Measurements from ENCODE around the gene SPATA13. TPM values are rescaled to one million over a fixed set of nuclear protein-coding genes. Genes with fewer than 3 reads are reported as not detected.

SPATA13 gene
- total RNA-seq, 1 experiment from 2014 or later: 10.5 TPM

DNA sequence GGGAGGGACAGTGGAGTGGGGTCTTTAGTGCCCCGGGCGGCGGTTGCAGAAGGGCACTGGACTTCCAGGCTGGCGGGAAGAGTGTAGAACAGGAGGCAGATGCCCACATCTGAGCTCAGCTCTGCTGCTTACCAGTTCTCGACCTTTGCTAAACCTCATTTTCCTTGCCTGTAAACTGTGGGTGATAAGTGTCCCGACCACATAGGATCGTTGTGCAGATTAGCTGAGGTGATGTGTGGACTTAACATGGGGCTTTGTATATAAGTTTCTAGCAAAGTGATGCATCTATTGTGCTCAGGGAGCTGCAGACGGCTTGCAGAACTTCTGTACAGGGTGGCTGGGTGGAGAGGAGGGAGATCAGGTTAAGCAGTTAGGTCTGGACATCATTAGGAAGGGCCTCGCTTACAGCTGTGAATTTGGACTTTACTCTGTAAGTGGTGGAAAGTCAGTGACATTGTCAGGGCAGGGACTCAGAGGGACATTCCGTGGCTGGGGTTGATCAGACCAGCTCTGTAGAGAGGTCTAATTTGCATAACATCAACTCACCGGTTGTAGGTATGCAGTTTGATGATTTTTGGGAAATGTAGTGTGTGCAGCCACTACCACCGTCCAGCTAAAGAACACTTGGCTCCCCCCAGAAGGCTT lies 70.0 kb downstream of the SPATA13 start:
- Histone ChIP-seq H3K36me3 (ENCODE audit: control insufficient read depth, insufficient read depth, low read length) (no peaks in the 10 kb centered on the region; the same call in 1 of the 2 replicates), H3K9me3 (no peaks in the 10 kb centered on the region), H3K4me3 (ENCODE audit: low read depth, low read length) (no peak overlapping the region), H3K27me3 (replicated peaks; ENCODE audit: control insufficient read depth, insufficient read depth, low read length) (no peaks in the 10 kb centered on the region), H3K4me1 (no peaks in the 10 kb centered on the region)
- no peaks in the 10 kb centered on the region for H3K27me3 Mint-ChIP-seq (ENCODE audit: insufficient read depth, unreplicated experiment)
- BruUV-seq (replicated peaks): no TSS peak
- intact Hi-C loops (cut with micrococcal nuclease; ENCODE audit: unreplicated experiment): no loop called here
- CTCF ChIA-PET: interaction anchor here (0.5 to 1.1 kb wide), 5 partner anchors 69 to 422 kb away, joined by 3 read pairs; no protein-coding TSS in a partner anchor
- H3K4me3 Mint-ChIP-seq (ENCODE audit: unreplicated experiment): no peak overlapping the region
- no peak for DNase-seq
- H3K27ac Mint-ChIP-seq (ENCODE audit: unreplicated experiment): no peak overlapping the region
- H3K4me1 Mint-ChIP-seq (ENCODE audit: low read depth, unreplicated experiment): no peaks in the 10 kb centered on the region
- TF ChIP-seq, protein P1, sequence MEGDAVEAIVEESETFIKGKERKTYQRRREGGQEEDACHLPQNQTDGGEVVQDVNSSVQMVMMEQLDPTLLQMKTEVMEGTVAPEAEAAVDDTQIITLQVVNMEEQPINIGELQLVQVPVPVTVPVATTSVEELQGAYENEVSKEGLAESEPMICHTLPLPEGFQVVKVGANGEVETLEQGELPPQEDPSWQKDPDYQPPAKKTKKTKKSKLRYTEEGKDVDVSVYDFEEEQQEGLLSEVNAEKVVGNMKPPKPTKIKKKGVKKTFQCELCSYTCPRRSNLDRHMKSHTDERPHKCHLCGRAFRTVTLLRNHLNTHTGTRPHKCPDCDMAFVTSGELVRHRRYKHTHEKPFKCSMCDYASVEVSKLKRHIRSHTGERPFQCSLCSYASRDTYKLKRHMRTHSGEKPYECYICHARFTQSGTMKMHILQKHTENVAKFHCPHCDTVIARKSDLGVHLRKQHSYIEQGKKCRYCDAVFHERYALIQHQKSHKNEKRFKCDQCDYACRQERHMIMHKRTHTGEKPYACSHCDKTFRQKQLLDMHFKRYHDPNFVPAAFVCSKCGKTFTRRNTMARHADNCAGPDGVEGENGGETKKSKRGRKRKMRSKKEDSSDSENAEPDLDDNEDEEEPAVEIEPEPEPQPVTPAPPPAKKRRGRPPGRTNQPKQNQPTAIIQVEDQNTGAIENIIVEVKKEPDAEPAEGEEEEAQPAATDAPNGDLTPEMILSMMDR (IDR thresholded peaks at IDR 0.05; ENCODE audit: insufficient read depth in 1 of 2, low read depth in 1 of 2, low read length in 1 of 2, severe bottlenecking in 1 of 2, unreplicated experiment in 1 of 2): no peak
- POLR2A ChIA-PET: no interaction called here
- H3K36me3 Mint-ChIP-seq (ENCODE audit: insufficient read depth, unreplicated experiment): no peaks in the 10 kb centered on the region
- no peaks in the 10 kb centered on the region for H3K9me3 Mint-ChIP-seq (ENCODE audit: unreplicated experiment)

DNA sequence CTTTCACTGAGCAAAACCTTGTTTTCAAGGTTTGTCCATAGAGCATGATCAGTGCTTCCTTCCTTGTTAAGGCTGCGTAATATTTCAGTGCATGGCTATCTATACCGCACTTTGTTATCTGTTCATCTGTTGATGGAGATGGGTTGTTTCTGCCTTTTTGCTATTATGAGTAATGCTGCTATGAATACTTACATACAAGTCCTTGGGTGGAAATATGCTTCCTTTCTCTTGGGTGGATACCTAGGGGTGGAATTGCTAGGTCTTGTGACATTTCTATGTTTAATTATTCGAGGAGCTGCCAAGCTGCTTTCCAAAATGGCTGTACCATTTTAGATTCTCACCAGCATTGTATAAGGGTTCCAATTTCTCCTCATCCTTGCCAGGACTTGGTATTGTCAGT lies 70.9 kb downstream of the SPATA13 start:
- intact Hi-C loops (cut with micrococcal nuclease; ENCODE audit: unreplicated experiment): no loop called here
- Mint-ChIP-seq H3K27me3 (ENCODE audit: insufficient read depth, unreplicated experiment) (no peaks in the 10 kb centered on the region), H3K27ac (ENCODE audit: unreplicated experiment) (no peak overlapping the region), H3K36me3 (ENCODE audit: insufficient read depth, unreplicated experiment) (no peaks in the 10 kb centered on the region), H3K4me1 (ENCODE audit: low read depth, unreplicated experiment) (no peaks in the 10 kb centered on the region), H3K9me3 (ENCODE audit: unreplicated experiment) (no peaks in the 10 kb centered on the region), H3K4me3 (ENCODE audit: unreplicated experiment) (no peak overlapping the region)
- no peaks in the 10 kb centered on the region; the same call in 1 of the 2 replicates for H3K36me3 ChIP-seq (ENCODE audit: control insufficient read depth, insufficient read depth, low read length)
- no peak overlapping the region for H3K4me3 ChIP-seq (ENCODE audit: low read depth, low read length)
- POLR2A ChIA-PET: no interaction called here
- no TSS peak for BruUV-seq (replicated peaks)
- no peak for DNase-seq
- CTCF ChIA-PET: interaction anchor here (0.6 to 1.1 kb wide), 3 partner anchors 14 to 281 kb away, joined by 3 read pairs; no protein-coding TSS in a partner anchor
- H3K27me3 ChIP-seq (replicated peaks; ENCODE audit: control insufficient read depth, insufficient read depth, low read length): no peaks in the 10 kb centered on the region
- H3K4me1 ChIP-seq: no peaks in the 10 kb centered on the region
- TF ChIP-seq, protein P1 (IDR thresholded peaks at IDR 0.05; ENCODE audit: insufficient read depth in 1 of 2, low read depth in 1 of 2, low read length in 1 of 2, severe bottlenecking in 1 of 2, unreplicated experiment in 1 of 2): no peak
- H3K9me3 ChIP-seq: no peaks in the 10 kb centered on the region

DNA sequence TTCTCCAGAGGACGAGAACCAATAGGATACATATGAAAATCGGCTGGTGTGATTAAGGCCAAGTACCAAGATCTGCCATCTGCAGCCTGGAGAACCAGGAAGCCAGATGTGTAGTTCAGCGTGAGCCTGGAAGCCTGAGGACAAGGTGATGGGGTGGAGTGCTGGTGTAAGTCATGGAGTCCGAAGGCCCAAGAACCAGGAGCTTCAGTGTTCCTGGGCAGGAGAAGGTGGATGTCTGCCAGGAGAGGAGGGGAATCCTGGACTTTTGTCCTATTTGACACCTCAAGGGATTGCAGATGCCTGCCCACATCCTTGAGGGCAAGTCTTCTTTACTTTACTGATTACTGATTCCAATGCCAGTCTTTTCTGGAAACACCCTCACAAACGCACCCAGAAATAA lies 71.5 kb downstream of the SPATA13 start:
- no peaks in the 10 kb centered on the region for H3K4me1 ChIP-seq
- no peaks in the 10 kb centered on the region for H3K36me3 Mint-ChIP-seq (ENCODE audit: insufficient read depth, unreplicated experiment)
- BruUV-seq (replicated peaks): no TSS peak
- no peaks in the 10 kb centered on the region for H3K9me3 ChIP-seq
- no peaks in the 10 kb centered on the region for H3K9me3 Mint-ChIP-seq (ENCODE audit: unreplicated experiment)
- no peak overlapping the region for H3K27ac Mint-ChIP-seq (ENCODE audit: unreplicated experiment)
- H3K4me1 Mint-ChIP-seq (ENCODE audit: low read depth, unreplicated experiment): peaks cover under 1% of the 10 kb centered on the region
- no peak overlapping the region for H3K4me3 ChIP-seq (ENCODE audit: low read depth, low read length)
- POLR2A ChIA-PET: no interaction called here
- TF ChIP-seq, protein P1 (IDR thresholded peaks at IDR 0.05; ENCODE audit: insufficient read depth in 1 of 2, low read depth in 1 of 2, low read length in 1 of 2, severe bottlenecking in 1 of 2, unreplicated experiment in 1 of 2): no peak
- H3K36me3 ChIP-seq (ENCODE audit: control insufficient read depth, insufficient read depth, low read length): no peaks in the 10 kb centered on the region; the same call in 1 of the 2 replicates
- no peak for DNase-seq
- intact Hi-C loops (cut with micrococcal nuclease; ENCODE audit: unreplicated experiment): no loop called here
- H3K4me3 Mint-ChIP-seq (ENCODE audit: unreplicated experiment): no peak overlapping the region
- H3K27me3 ChIP-seq (replicated peaks; ENCODE audit: control insufficient read depth, insufficient read depth, low read length): no peaks in the 10 kb centered on the region
- CTCF ChIA-PET: no interaction called here
- no peaks in the 10 kb centered on the region for H3K27me3 Mint-ChIP-seq (ENCODE audit: insufficient read depth, unreplicated experiment)

Measured in Caco-2 (cell line).